Keratinocyte (primary cell): Measurements from ENCODE around the gene KAT6B. TPM values are rescaled to one million over a fixed set of nuclear protein-coding genes. Genes with fewer than 3 reads are reported as not detected.

ENCODE experiments used
- DNase-seq: peaks from one replicate; pipeline ENCODE4 v3.0.0-alpha.2; 2011; ENCODE audit warnings: low read depth, missing footprints, low spot score
- FAIRE-seq: peaks from 2 replicates; lab custom pipeline; 2011; peaks lifted over from hg19 to GRCh38; lab: Jason Lieb, UNC
- H2AFZ ChIP-seq: 2 replicates; pipeline ENCODE4 v1.6.0; 2012; ENCODE audit warnings: low read length, control low read depth, inconsistent platforms; ENCODE audit not compliant: control insufficient read depth
- H3K27ac ChIP-seq: 2 replicates; pipeline ENCODE4 v1.5.1; 2011; ENCODE audit warnings: low read length; ENCODE audit not compliant: control insufficient read depth, insufficient read depth
- H3K27me3 ChIP-seq: 3 replicates; pipeline ENCODE4 v1.6.0; 2011; ENCODE audit warnings: low read length; ENCODE audit not compliant: control insufficient read depth, insufficient read depth; ENCODE audit errors: extremely low read depth
- H3K36me3 ChIP-seq, 2 experiments: 2 replicates in 1 of 2; 3 replicates in 1 of 2; pipeline ENCODE4 v1.5.1; 2011; ENCODE audit warnings: low read length in 2 of 2, mild to moderate bottlenecking in 1 of 2; ENCODE audit not compliant: control insufficient read depth in 2 of 2, insufficient read depth in 2 of 2; ENCODE audit errors: extremely low read depth in 1 of 2
- H3K4me1 ChIP-seq: 3 replicates; pipeline ENCODE4 v1.5.1; 2011; ENCODE audit warnings: low read length; ENCODE audit not compliant: control insufficient read depth, insufficient read depth; ENCODE audit errors: extremely low read depth
- H3K4me2 ChIP-seq: 3 replicates; pipeline ENCODE4 v1.6.0; 2011; ENCODE audit warnings: low read depth, low read length; ENCODE audit not compliant: control insufficient read depth, insufficient read depth; ENCODE audit errors: extremely low read depth
- H3K4me3 ChIP-seq, 3 experiments: fragments of 200-600 bp in 1 of 3; sonication (generic) in 1 of 3; 2 replicates in 2 of 3; 3 replicates in 1 of 3; pipeline ENCODE4 v1.5.1; 2011 to 2016; ENCODE audit warnings: low read length in 3 of 3, mild to moderate bottlenecking in 3 of 3, control low read depth in 2 of 3, inconsistent platforms in 1 of 3, low read depth in 1 of 3, mixed read lengths in 1 of 3, mixed run types in 1 of 3, moderate library complexity in 1 of 3; ENCODE audit not compliant: control insufficient read depth in 2 of 3, insufficient read depth in 2 of 3; ENCODE audit errors: extremely low read depth in 1 of 3
- H3K79me2 ChIP-seq: 2 replicates; pipeline ENCODE4 v1.6.0; 2012; ENCODE audit warnings: low read length; ENCODE audit not compliant: control insufficient read depth, insufficient read depth
- H3K9ac ChIP-seq: 3 replicates; pipeline ENCODE4 v1.6.0; 2011; ENCODE audit warnings: low read length; ENCODE audit not compliant: control insufficient read depth, insufficient read depth; ENCODE audit errors: extremely low read depth
- H3K9me1 ChIP-seq: 3 replicates; pipeline ENCODE4 v1.6.0; 2011; ENCODE audit warnings: low read length; ENCODE audit not compliant: control insufficient read depth, insufficient read depth; ENCODE audit errors: extremely low read depth
- H3K9me3 ChIP-seq: 2 replicates; pipeline ENCODE4 v1.5.1; 2012; ENCODE audit warnings: low read depth, low read length; ENCODE audit not compliant: control insufficient read depth
- H4K20me1 ChIP-seq: 3 replicates; pipeline ENCODE4 v1.6.0; 2011; ENCODE audit warnings: low read length; ENCODE audit not compliant: control insufficient read depth, insufficient read depth; ENCODE audit errors: extremely low read depth
- CTCF ChIP-seq, 3 experiments: IDR thresholded peaks in 1 of 3; conservative IDR thresholded peaks in 1 of 3; optimal IDR thresholded peaks in 1 of 3; 2 replicates in 2 of 3; 3 replicates in 1 of 3; pipeline versions ENCODE3 to v1.5.1; 2011; ENCODE audit warnings: low read length in 3 of 3, mild to moderate bottlenecking in 3 of 3, moderate library complexity in 2 of 3, control low read depth in 1 of 3, inconsistent platforms in 1 of 3; ENCODE audit not compliant: insufficient read depth in 2 of 3; ENCODE audit errors: extremely low read depth in 1 of 3
- EZH2 ChIP-seq: IDR thresholded peaks from one replicate; pipeline ENCODE4 v1.6.1; 2012; ENCODE audit warnings: inconsistent platforms, mild to moderate bottlenecking, low read length, moderate library complexity
- dilution Hi-C: fragments of 300-500 bp; cut with MboI; formaldehyde crosslinking; loops from one replicate; pipeline ENCODE4 v1.7.0; 2020; ENCODE audit warnings: low sequenced_read_pairs; ENCODE audit not compliant: extremely low pct_ligation_motif_present
- polyA plus RNA-seq, 5 experiments: library from polyadenylated mRNA; depleted of rRNA in 3 of 5; stranded (reverse) in 3 of 5; stranded (forward) in 1 of 5; unstranded in 1 of 5; fragments of >200 nt; gene quantifications; 1 replicate in 1 of 5; 2 replicates in 3 of 5; 3 replicates in 1 of 5; pipeline versions ENCODE4 v1.2.1 to v1.2.3, GENCODE V29; 2011 to 2012; ENCODE audit warnings: missing spikeins in 2 of 5, low read depth in 1 of 5, low replicate concordance in 1 of 5

Gene KAT6B
- polyA plus RNA-seq, 1 donor (not counting 4 experiments of a cell fraction or from before 2014, with no cell fraction given) = 2.9 TPM

DNA sequence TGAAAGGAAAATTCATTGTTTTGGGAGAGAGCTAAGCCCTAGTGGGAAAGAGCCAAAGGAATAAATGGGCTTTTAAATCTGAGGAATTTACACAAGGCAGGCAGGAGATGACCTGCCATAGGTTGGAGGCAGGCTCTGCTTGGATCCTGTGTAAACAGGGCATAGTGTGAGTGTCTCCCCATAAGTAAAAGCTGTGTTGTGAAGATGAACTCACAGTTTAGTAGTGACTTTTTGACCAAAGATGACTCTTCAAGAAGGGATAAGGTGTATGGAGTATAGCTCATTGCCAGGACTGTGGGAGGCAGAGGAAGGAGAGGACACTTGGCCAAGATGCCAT is 63.2 kb downstream of the KAT6B start:
- no peaks in the 10 kb centered on the region for H3K9me3 ChIP-seq
- dilution Hi-C loops = no loop called here
- H3K4me1 ChIP-seq = no peaks in the 10 kb centered on the region
- no peak for TF ChIP-seq CTCF (optimal IDR thresholded peaks at IDR 0.05 in 1 of 3, IDR thresholded peaks at IDR 0.05 in 1 of 3, conservative IDR thresholded peaks at IDR 0.05 in 1 of 3; ENCODE audit: extremely low read depth in 1 of 3, insufficient read depth in 2 of 3, low read length in 3 of 3)
- TF ChIP-seq EZH2 = no peak
- no peaks in the 10 kb centered on the region for H4K20me1 ChIP-seq
- H3K4me3 ChIP-seq = no peak overlapping the region
- no peak overlapping the region for H3K4me2 ChIP-seq
- H3K79me2 ChIP-seq = no peaks in the 10 kb centered on the region
- DNase-seq (no peak), FAIRE-seq (no peak)
- no peak overlapping the region for H3K9ac ChIP-seq
- H3K27ac ChIP-seq = no peak overlapping the region
- H3K9me1 ChIP-seq = no peaks in the 10 kb centered on the region
- H2AFZ ChIP-seq = no peak overlapping the region
- no peaks in the 10 kb centered on the region for H3K36me3 ChIP-seq
- no peaks in the 10 kb centered on the region for H3K27me3 ChIP-seq

- no peak overlapping the region for H3K4me2 ChIP-seq
- dilution Hi-C loops = no loop called here
- H3K27me3 ChIP-seq = no peaks in the 10 kb centered on the region
- H2AFZ ChIP-seq = no peak overlapping the region
- no peak for TF ChIP-seq EZH2
- no peak for TF ChIP-seq CTCF (optimal IDR thresholded peaks at IDR 0.05 in 1 of 3, IDR thresholded peaks at IDR 0.05 in 1 of 3, conservative IDR thresholded peaks at IDR 0.05 in 1 of 3; ENCODE audit: extremely low read depth in 1 of 3, insufficient read depth in 2 of 3, low read length in 3 of 3)
- no peaks in the 10 kb centered on the region for H4K20me1 ChIP-seq
- H3K9me1 ChIP-seq = no peaks in the 10 kb centered on the region
- no peak overlapping the region for H3K27ac ChIP-seq
- no peaks in the 10 kb centered on the region for H3K36me3 ChIP-seq
- no peaks in the 10 kb centered on the region for H3K9me3 ChIP-seq
- no peaks in the 10 kb centered on the region for H3K4me1 ChIP-seq
- FAIRE-seq (no peak), DNase-seq (no peak)
- H3K9ac ChIP-seq = no peak overlapping the region
- H3K79me2 ChIP-seq = no peaks in the 10 kb centered on the region
- H3K4me3 ChIP-seq = no peak overlapping the region
These were observed 64.1 kb downstream of the KAT6B start for GRCh38 chr10:74890460-74890859.
